ENCODE measurements around the gene RTN3.

- no peak for TF ChIP-seq ZNF8 (CRISPR knock-in tag; IDR thresholded peaks at IDR 0.05)
- no peak for TF ChIP-seq RARB (CRISPR knock-in tag; IDR thresholded peaks at IDR 0.05)
- no peak for TF ChIP-seq ZNF70 (CRISPR knock-in tag; IDR thresholded peaks at IDR 0.05)
- no peak for TF ChIP-seq ARNTL (CRISPR knock-in tag; IDR thresholded peaks at IDR 0.05; ENCODE audit: borderline replicate concordance, low read depth)
- TF ChIP-seq ZFP30 (CRISPR knock-in tag; IDR thresholded peaks at IDR 0.05): no peak
- TF ChIP-seq PATZ1 (CRISPR knock-in tag; IDR thresholded peaks at IDR 0.05; ENCODE audit: borderline replicate concordance): no peak
- TF ChIP-seq ZNF565 (CRISPR knock-in tag; conservative IDR thresholded peaks at IDR 0.05; ENCODE audit: low read depth): no peak
- no peak for TF ChIP-seq PPARA (CRISPR knock-in tag; IDR thresholded peaks at IDR 0.05; ENCODE audit: borderline replicate concordance)
- no peak for TF ChIP-seq GLIS3 (CRISPR knock-in tag; IDR thresholded peaks at IDR 0.05)
- TF ChIP-seq BACH2 (CRISPR knock-in tag; IDR thresholded peaks at IDR 0.05; ENCODE audit: borderline replicate concordance): no peak
Measured at GRCh38 chr11:63782749-63783148, 101.4 kb downstream of the RTN3 start.
